HG03378 (cell line): ENCODE data around the gene ZBTB7A.

Experiments
- ATAC-seq: cut with Tn5 transposase; IDR thresholded peaks from one replicate; pipeline ENCODE4 v1.9.1; 2021; ENCODE audit warnings: mild to moderate bottlenecking, moderate library complexity; ENCODE audit not compliant: unreplicated experiment

ZBTB7A gene

GRCh38 chr19:4069331-4069959, 2.7 kb upstream of the ZBTB7A start:
- no peak for ATAC-seq

- ATAC-seq: no peak
These were observed 1.6 kb upstream of the ZBTB7A start for GRCh38 chr19:4068047-4068966.

- ATAC-seq: no peak
These were observed 822 bp upstream of the ZBTB7A start for GRCh38 chr19:4067396-4068046.

- ATAC-seq: no peak
These were observed 508 bp downstream of the ZBTB7A start for GRCh38 chr19:4066176-4066606.

GRCh38 chr19:4065430-4066175, 1.1 kb downstream of the ZBTB7A start:
- peak; percentile 36 for ATAC-seq

GRCh38 chr19:4064496-4065260, 2.0 kb downstream of the ZBTB7A start:
- no peak for ATAC-seq

GRCh38 chr19:4064149-4064495, 2.6 kb downstream of the ZBTB7A start:
- no peak for ATAC-seq

- ATAC-seq: no peak
These were observed 3.1 kb downstream of the ZBTB7A start for GRCh38 chr19:4063369-4064148.

- no peak for ATAC-seq
These were observed 4.0 kb downstream of the ZBTB7A start for GRCh38 chr19:4062419-4063368.

- no peak for ATAC-seq
These were observed 4.8 kb downstream of the ZBTB7A start for GRCh38 chr19:4061683-4062418.

GRCh38 chr19:4061178-4061682, 5.5 kb downstream of the ZBTB7A start:
- no peak for ATAC-seq

- ATAC-seq: no peak
These were observed 6.0 kb downstream of the ZBTB7A start for GRCh38 chr19:4060621-4061177.

GRCh38 chr19:4059891-4060620, 6.6 kb downstream of the ZBTB7A start:
- no peak for ATAC-seq

GRCh38 chr19:4059453-4059871, 7.2 kb downstream of the ZBTB7A start:
- no peak for ATAC-seq

- no peak for ATAC-seq
These were observed 7.8 kb downstream of the ZBTB7A start for GRCh38 chr19:4058693-4059452.
